K562 (cell line): ENCODE data around the gene TRIM2.

Experiments used
- FOXA1 ChIP-seq: fragments of 450-650 bp; IDR thresholded peaks from 2 replicates; pipeline ENCODE4 v1.6.1; 2016; ENCODE audit warnings: mild to moderate bottlenecking, borderline replicate concordance
- TCF7L2 ChIP-seq: fragments of 150-350 bp; IDR thresholded peaks from 2 replicates; pipeline ENCODE4 v1.6.1; 2016; ENCODE audit warnings: low read depth, mild to moderate bottlenecking, low read length, moderate library complexity
- ZNF184 ChIP-seq: sonication (generic); formaldehyde crosslinking; IDR thresholded peaks from 2 replicates; pipeline ENCODE4 v1.5.0; 2020; ENCODE audit warnings: missing genetic modification reagents
- TF ChIP-seq, protein P1 (sequence below), 3 experiments: IDR thresholded peaks in 2 of 3; conservative IDR thresholded peaks in 1 of 3; 2 replicates each; pipeline ENCODE4 v1.5.1; 2011 to 2012; ENCODE audit warnings: low read length in 3 of 3, mild to moderate bottlenecking in 3 of 3, control low read depth in 2 of 3, improper control_type of control experiment in 1 of 3, inconsistent platforms in 1 of 3, low read depth in 1 of 3, mixed read lengths in 1 of 3, moderate library complexity in 1 of 3; ENCODE audit not compliant: insufficient read depth in 2 of 3
- TF ChIP-seq, protein P2 (sequence below): fragments of 450-650 bp; formaldehyde crosslinking; IDR thresholded peaks from 2 replicates; pipeline ENCODE4 v1.4.0; 2022; ENCODE audit warnings: mild to moderate bottlenecking, moderate library complexity

DNA sequence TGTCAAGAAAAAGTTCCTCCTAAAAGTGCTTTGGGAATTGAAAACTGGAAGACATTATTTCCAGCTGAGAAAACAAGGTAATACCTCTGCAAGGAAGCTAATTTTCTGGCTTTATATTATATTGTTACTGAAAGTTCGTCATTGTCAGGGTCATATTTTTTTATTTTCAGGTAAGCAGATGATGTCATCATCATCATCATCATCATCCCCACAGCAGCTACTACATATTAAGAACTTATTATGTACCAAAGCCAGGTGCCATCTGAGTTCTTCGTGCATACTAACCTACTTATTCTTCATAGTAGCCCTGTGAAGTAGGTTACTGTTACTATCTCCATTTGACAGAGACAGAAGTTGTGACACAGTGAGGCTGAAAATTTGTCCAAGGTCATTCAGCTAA lies 87.3 kb downstream of the TRIM2 start:
- TF ChIP-seq, protein P1, sequence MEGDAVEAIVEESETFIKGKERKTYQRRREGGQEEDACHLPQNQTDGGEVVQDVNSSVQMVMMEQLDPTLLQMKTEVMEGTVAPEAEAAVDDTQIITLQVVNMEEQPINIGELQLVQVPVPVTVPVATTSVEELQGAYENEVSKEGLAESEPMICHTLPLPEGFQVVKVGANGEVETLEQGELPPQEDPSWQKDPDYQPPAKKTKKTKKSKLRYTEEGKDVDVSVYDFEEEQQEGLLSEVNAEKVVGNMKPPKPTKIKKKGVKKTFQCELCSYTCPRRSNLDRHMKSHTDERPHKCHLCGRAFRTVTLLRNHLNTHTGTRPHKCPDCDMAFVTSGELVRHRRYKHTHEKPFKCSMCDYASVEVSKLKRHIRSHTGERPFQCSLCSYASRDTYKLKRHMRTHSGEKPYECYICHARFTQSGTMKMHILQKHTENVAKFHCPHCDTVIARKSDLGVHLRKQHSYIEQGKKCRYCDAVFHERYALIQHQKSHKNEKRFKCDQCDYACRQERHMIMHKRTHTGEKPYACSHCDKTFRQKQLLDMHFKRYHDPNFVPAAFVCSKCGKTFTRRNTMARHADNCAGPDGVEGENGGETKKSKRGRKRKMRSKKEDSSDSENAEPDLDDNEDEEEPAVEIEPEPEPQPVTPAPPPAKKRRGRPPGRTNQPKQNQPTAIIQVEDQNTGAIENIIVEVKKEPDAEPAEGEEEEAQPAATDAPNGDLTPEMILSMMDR (IDR thresholded peaks at IDR 0.05 in 2 of 3, conservative IDR thresholded peaks at IDR 0.05 in 1 of 3; ENCODE audit: insufficient read depth in 2 of 3, low read depth in 1 of 3, low read length in 3 of 3): no peak
- no peak for TF ChIP-seq ZNF184
- TF ChIP-seq FOXA1: no peak
- TF ChIP-seq, protein P2, sequence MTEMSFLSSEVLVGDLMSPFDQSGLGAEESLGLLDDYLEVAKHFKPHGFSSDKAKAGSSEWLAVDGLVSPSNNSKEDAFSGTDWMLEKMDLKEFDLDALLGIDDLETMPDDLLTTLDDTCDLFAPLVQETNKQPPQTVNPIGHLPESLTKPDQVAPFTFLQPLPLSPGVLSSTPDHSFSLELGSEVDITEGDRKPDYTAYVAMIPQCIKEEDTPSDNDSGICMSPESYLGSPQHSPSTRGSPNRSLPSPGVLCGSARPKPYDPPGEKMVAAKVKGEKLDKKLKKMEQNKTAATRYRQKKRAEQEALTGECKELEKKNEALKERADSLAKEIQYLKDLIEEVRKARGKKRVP: no peak
- TF ChIP-seq TCF7L2: no peak
